Fibroblast of skin of right quadriceps (primary cell): Measurements from ENCODE around the gene PCBD1.
A peak's percentile ranks its signal among the peaks of the same experiment; 100 is the strongest.
"Not testable (repeated sequence)": the region's sequence is repeated elsewhere in the genome, so short reads cannot be mapped to it uniquely, and the experiment has no call there.

Source experiments
- DNase-seq: peaks from one replicate; pipeline ENCODE4 v3.0.0-alpha.2; 2013

PCBD1 gene

DNA sequence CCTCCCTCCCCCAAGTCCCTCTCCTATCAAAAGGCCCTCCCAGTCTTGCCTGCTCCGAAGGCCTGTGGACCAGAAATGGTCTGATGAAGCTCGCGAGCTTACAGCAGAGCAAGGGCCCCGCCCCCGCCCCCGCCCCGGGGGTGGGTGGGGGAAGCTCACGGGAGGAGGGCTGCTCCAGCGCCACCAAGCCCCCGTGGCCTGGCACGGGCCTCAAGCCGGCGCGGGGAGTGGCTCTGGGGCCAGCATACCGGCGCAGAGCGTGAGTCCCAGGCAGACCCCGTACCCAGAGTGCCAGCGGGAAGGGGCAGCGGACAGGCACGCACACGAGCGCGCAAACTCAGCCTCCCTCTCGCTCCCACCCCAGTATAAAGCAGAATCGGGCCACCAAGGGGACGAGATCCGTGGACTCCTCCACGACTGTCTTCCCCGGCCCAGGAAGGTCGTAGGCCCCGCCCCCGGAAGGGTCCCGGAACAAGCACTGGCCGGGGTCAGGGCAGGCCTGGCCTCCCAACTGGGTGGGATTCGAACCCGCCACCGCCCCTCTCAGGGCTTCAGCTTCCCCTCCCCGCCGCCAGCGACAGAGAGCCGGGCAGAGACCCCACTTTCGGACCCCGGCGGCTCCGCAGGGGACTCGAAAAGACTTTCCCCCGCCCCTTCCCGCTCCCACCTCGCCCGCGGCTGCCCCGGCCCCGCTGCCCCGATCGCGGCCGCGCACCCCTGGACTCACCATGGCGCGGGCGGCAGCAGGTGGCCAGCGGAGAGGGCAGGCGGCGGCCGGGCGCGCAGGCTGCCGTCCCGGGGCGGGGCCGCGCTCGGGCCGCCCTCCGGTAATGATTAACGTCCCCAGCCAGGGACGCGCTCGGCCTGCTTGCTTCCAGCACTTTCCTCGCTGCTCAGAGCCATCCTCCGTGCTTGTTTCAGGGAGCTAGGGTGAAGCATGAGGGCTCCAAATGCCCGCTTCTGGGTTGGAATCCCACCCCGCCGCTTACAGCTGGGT, at the start of gene PCBD1:
PCBD1 (minus strand) TSS at position 762 of the 997 bp plus-strand sequence; CDS start at position 730, 32 bp downstream.
- DNase-seq = peak; percentile 67

DNA sequence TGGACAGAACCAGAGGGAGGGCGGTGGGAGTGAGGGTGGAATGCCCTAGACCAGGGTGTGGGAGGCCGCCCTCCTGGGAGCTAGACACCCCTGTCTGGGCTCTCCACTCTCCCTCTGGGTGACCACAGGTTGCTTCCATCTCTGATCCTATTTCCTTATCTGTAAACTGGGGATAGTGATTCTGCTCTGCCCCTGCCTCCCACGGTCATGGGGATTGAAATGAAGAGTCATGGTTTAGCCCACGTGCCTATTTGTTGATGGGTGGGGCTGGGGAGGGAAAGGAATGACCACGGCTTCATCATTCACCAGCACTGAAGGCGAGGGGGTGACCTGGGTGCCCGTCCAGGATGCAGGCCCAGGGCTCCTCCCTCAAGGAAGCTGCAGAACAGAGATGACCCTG, 49.3 kb upstream of the PCBD1 start:
- DNase-seq = no peak

DNA sequence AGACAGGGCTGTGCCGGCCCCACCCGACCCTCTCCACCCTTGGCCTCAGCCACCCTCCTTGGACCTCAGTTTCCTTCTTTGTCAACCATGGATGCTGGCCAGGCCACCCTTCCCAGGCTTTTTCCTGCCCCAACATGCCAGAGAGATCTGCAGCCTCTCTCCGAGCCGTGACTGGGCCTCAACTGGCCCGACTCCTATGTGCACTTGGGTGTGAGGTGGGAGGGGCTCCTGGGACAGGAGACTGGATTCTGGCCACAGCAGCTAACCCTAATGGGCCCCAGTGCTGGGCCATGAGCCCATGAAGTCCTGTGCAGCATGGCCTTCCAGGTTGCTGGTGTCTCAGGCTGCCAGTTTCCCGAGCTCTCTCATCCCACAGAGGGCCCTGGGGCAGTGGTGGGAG, 47.7 kb upstream of the PCBD1 start:
- DNase-seq = no peak

DNA sequence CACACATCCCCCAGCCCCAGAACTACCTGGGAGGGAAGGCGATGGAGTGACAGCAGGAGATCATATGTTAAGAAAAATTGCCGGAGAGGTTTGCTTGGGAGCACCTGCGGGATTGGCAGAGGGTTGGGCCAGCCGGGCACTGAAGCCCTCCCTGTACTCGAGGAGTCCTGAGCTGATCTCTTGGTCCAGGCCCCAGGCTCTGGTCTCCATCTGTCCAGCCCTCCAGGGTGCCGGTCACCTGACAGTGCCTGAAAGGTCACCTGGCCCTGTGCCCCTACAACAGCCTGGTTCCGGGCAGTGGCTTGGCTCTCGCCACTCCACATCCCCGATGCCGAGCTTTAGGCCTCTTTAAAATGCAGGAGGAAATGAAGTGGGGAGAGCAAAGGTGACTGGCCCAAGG, 47.3 kb upstream of the PCBD1 start:
- no peak for DNase-seq

DNA sequence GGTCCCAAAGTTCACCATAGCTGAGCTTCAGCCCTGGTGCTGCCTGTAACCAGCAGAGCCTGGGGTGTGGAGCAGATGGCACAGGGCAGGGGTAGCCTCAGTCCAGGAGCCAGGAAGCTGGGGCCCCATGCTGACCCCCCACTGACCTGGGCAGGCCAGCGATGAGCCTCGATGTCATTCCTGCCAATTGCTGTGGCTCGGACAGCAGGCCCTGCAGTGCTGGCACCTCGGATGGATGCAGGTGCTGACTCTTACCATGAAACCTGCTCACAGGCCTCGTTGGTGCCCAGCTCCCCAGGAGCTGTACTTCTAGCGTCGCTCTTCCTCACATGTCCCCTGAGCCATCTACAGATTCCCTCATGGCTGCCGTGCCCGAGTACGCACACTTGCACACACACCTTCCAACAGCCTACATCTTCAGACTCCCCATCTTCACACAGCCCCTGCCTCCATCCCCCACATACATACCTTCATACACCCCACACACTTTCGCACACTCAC, 46.8 kb upstream of the PCBD1 start:
- DNase-seq = no peak

DNA sequence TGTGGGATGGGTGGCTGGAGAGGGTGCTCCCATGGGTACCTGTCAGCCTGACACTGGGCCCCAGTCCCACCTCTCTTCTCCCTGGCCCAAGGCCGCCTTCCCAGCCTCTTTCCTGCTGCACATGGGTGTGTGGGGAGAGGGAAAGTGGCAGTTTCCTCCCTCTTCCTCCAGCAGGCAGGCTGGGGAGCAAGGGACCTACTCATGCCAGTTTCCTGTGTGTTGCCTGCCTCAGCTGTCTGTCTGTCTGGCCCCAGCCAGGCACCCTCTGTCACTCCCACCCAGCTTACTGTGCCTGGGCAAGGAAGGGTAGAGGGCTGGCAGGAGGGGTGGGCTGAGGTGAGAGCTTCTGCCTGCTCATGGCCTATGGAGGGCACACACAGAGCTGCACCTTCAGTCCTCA, 46.3 kb upstream of the PCBD1 start:
- no peak for DNase-seq

DNA sequence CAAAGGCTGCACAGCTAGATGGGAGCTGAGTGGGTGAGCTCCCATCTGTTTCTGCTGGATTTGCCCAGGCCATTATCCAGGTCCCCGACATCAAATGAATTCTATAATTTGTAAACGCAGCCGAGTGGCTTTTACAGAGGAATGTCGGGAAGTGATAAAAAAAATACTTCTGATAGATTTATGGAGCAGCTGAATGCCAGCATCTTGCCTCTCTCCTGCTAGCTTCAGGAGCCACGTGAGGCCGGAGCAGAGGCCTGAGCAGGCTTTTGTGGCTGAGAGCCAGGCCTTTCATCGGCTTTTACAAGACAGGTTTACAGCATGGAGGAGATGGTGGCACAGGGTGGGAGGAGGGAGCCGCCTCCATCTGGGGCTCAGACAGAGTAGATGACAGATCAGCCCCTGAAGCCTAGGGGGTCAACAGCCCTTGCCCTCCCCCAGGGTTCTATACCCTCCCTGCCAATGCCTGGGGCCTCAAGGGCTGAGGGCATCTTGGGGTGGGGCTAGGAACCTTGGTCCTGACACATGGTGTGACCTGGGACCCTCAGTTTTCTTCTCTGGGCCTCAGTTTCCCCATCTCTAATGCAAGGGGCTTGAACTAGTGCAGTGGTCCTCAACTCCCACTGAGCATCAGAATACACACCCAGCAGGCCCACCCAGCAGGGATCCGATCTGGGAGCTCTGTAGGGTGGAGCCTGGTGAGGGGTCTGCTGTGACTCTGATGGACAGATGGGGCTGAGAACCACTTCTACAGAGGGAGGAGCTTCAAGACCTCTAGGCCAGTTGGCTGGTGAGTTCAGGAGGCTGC, 44.2 kb upstream of the PCBD1 start:
- peak; percentile 39 for DNase-seq

DNA sequence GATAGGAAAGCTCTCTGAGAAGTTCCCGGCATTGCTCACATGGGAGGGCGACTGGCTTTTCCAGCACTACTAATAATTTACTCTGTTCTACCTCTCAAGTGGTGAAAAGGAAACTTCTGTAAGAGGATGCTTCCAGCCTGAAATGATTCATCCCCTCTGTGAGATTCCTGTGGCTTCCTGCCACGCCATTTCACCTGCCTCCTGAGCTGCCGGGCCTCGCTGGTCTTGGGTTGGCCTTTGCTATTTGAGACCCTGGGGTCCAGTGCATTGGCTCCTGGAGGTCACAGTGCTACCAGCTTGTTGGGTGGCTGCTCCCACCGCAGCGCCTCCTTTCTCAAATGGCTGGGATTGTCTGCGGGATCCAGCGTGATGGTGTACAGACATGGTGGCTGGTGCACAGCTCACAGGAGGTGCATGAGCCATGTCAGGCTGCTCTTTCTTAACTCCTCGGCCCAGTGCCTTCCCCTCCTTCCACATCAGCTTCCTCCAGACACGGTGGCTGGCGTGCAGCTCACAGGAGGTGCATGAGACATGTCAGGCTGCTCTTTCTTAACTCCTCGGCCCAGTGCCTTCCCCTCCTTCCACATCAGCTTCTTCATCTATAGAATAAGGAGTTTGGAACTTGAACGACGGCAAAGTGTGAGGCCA, 42.9 kb upstream of the PCBD1 start:
- DNase-seq = peak; percentile 47

DNA sequence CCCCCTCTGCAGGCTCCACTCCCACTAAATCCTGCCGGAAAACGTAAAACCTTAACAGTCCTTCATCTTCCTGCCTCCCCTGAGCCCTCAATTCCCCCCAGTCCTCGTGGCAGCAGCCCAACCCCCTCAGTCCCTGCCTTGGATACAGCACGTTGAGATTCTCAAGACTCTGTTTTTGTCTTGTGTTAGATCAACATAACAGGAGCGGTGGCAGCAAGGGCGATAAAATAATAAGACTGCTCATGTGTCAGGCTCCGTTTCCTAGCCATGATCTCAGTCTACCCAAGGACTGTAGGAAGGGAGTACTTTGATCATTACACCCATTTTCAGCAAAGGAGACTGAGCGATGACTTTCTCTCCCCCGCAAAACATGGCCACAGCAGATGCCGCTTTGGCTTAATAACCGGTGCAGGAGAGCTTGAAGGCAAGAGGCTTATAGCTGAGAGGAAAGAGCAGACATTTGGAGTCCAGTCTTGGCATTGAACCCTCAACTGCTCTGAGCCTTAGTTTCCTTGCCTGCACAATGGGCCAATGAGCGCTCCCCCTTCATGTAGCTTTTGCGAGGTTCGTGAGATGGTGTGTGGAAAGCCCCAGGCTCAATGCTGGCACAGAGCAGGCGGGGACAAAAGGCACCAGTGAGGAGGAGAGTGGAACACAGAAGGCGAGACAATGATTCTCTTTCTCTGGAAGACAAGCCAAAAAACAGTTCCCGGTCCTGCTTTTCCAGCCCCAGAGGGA, 42.1 kb upstream of the PCBD1 start:
- DNase-seq = no peak

DNA sequence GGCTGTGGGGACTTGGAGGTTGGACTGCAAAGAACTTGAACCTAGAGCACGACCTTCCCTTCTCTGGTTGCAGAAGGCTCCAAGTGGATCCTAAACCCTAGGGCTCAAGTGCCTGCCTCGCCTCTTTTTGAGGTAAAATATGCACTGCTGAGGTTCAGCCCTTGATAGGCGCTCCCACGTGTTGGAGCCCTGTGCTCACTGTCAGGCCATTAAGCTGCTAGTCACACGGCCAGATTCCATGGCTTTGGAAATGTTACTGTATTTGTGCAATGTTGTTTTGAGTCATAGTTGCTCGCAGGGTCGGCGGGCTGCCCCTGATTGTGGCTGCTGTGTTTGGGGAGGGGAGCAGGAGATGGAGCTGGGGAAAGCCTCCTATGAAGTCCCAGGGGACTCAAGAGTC, 39.8 kb upstream of the PCBD1 start:
- no peak for DNase-seq

DNA sequence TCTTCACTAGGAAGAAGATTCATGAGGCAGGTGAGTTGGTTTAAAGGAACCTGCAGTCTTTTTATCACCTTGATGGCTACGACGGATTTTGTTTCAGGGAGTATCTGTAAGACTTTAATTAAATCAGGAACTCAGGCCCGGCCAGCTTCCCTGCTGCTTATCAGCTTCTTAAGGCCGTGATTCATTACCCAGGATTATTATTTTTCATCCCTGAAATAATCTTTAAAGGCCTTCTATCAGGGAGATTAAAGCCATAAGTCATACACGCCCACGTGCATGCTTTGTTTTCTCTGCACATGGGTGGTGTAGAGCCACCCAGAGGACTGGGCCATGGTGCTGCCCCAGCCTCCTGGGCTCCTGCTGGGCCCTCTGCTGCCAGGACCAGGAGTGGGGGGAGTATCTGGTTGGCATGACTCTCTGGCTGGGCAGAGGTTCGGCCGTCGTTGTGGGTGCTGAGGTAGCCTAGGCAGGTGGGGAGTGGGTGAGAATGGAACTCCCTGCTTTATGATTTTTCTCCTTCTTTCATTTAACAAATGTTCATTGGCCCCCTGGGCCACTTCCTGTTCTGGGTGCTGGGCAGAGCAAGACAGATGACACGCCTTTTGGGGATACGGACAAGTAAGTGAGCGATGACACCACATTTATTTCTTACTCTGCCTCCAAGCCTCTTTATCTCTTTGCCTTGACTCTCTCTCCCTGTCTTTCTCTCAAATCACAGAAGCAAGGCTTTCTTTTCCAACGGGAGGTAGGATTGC, 39.0 kb upstream of the PCBD1 start:
- no peak for DNase-seq

DNA sequence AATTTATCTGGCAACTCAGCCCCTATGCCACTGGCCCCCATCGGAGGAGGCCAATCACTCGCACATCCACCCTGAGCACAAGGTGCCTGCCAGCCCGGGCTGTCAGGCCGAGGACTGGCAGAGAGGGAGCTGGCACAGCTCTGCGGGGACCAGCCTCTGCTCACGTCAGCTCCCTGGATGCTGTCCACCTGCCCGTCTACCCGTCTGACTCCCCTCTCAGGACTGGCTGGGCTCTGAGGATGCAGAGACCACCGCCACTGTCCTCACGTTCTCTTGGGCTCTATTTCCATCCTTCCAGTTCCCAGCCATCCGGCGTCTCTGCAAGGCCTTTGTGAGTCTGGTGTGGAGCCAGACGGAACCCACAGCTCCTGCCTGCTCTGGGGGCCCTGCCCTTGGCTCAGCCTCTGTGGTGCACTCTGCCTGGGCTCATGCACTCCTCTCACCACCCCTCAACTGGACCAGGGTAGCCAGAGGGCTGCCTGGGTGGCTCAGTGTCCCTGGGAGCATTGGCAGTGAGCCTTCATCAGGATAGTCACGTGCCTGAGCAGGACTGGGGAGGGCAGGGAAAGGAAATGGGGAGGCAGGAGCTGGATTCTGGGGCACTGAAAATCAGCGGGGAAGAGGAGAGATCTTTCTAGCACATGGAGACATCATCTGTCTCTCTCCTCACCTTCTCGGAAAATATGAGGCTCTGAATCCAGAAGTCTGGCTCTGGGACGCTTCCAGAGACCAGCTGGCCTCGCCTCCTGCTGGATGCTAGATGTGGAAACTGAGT, 38.0 kb upstream of the PCBD1 start:
- DNase-seq = no peak

DNA sequence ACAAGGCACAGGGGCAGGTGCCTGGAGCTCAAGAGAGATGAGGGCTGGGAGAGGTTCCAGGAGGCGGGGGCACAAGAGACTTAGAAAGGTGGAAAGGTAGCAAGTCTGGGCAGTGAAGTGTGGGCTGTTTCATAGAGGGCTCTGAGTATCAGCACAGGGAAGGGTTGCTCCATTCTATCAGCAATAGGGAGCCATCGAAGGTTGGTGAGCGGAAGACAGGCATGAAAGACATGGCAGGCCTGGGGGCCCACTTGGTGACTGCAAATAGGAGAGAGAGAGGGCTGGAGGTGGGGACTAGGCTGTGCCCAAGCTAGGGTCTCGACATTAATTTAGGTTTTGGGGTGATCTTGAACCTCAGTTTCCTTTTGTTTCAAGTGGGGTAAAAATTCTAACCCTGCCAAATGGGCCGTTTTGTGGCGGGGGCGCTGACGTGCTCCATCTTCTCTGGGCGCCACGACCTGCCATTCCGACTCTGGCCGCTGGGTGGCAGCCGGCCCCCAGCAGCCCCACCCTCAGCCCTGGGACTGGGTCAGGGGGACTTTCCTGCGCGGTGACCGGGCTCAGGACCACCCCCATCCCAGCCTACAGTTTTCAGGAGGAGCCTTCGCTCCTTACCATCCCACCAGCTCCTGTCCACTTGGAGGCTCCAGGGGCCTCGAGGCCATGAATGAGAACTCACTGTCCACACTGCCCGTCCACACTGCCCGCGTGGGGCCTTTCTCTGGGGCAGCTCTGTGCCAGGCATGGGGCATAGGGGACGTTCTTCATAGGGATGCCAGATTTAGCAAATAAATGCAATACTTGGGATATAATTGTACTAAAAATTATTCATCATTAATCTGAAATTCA, 37.2 kb upstream of the PCBD1 start:
- peak; percentile 21 for DNase-seq

DNA sequence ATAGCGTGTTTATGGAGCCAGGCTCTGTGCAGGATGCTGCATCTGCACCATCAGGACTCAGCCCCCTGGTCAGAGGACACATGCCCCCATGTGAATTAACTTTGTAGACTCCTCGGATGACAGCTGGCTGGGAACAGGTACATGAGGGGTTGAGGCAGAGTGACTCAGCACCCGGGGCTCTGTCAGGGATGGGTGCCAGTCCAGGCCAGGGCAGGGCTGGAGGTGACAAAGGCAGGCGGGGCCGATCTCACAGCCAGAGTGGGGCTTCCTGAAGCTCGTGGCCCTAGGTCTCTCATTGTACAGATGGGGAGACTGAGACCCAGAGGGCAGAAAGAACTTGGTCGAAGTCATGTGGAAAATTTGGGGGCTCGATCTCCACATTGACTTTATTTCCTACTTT, 35.3 kb upstream of the PCBD1 start:
- no peak for DNase-seq

DNA sequence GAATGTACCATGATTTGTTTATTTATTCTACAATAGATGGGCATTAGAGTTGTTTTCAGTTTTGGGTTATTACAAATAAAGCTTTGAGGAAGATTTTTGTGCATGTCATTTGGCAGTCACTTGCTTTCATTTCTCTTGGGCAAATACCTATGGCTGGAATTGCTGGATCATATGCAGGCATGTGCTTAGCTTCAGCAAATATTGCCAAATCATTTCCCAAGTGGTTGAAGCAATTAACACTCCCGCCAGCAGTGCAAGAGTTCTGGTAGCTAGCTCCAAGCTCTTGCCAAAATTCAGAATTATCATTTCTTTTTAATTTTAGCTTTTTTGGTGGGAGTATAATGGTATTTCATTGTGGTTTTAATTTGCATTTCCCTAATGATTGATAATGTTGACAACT, 32.9 kb upstream of the PCBD1 start:
- DNase-seq = no peak

DNA sequence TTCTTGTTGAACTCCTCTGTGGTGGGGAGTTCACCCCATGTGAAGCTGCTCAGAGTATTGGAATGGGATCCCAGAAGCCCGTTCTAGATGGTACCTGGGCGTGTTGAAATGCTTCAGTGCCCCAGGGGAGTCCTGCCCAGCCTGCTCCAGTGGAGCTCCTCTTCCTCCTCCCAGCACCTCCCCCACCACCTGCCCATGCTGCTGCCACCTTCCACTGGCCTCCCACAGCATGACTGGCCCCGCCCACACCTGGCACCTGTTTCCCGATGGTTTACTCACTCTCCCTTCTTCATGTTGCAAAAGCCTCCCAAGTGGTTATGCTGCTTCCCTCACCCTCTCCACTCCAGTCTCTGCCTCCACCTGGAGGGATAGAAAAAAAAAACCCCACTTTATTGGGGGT, 32.2 kb upstream of the PCBD1 start:
- DNase-seq = no peak

DNA sequence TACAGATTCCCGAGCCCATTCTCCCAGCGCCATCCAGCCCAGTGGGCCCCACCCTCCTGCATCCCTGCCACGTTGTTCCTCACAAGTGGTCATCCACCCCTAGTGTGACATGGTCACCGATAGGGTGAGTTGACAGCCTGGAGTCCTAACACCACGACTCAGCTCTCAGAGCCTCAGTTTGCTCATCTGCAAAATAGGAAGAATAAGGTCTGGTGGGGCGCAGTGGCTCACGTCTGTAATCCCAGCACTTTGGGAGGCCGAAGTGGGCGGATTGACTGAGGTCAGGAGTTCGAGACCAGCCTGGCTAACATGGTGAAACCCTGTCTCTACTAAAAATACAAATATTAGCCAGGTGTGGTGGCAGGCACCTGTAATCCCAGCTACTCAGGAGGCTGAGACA, 31.5 kb upstream of the PCBD1 start:
- not testable (repeated sequence) for DNase-seq

DNA sequence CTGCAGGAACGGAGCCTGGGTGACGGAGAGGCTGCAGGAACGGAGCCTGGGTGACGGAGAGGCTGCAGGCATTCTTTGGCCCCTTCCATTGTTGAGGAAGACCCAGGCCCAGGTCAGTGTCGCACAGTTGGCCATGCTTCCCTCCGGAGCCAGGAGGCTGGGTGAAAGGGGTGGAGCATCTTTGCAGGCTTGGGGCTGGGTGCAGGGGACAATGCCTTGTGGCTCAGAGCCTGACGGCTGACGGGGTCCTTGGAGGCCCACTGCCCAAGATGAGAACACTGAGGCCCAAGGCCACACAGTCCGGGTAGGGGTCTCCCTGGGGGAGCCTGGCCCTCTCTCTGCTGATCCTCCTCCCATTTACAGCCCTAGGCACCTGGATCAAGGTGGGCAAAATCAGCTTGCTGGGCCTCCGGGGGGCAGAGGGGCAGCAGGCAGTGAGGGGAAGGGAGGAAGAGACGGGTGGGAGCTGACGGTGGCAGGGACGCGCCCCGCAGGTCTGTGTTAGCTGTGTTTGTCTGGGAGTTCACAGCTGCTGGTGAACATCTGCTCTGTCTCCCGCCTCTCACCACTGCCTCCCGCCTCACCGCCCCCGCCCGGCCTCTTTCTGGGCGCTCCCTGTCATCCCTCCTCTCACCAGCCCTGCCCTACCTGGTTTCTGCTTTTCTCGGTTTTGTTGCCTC, 30.6 kb upstream of the PCBD1 start:
- DNase-seq = no peak

DNA sequence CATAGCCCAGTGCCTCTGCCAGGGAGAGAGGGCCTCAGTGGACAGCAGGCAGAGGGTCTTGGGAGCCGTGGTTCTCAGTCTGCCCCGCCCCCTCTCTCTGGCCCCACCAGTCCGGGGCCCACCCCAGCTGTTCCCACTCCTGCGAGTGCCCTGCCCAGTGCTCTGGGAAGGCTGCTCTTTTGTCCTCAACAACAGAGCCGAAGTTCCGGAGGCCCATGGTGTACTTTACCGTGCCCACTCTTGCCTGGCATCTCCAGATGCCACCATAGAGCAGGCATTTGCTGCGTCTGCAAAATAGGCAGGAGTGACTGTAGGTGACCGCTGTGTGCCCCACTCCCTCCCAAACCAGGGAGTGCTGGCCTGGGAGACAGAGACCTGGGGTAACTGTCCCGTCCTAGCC, 29.3 kb upstream of the PCBD1 start:
- DNase-seq = no peak
